ENCODE measurements around the gene OR5AU1. TPM values are rescaled to one million over a fixed set of nuclear protein-coding genes. Genes with fewer than 3 reads are reported as not detected.
A peak's percentile ranks its signal among the peaks of the same experiment; 100 is the strongest.

Gene OR5AU1
- total and polyA plus RNA-seq, 2 of the 13 experiments (the other 11 are each of a cell fraction or from before 2014, with no cell fraction given): not detected

DNA sequence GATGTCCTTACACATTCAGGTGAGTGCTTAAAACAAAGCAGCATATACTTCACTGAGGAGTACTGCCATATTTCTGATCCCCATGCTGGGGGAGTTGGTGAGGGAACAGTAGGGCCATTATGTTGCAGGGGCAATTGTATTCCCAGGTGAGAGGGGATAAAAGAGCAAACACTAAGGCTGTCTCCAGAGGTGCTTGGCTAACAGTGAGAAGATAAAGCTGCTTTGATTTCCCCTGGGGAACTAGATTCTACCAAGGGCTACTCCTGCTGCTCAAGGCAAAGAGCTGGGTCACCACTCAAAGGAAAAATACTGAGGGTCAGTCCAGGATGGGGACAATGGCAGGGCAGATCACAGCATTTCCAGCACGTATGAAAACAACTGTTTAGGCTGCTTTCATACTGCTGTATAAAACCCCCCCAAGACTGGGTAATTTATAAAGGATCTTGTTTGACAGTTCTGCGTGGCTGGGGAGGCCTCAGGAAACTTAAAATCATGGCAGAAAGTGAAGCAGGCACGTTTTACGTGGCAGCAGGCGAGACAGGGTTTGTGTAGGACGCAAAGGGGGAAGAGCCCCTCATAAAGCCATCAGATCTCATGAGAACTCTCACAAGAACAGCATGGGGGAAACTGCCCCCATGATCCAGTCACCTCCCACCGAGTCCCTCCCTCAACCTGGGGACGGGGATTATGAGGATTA is 47.8 kb upstream of the OR5AU1 start (continued):
- TF ChIP-seq, protein P1, sequence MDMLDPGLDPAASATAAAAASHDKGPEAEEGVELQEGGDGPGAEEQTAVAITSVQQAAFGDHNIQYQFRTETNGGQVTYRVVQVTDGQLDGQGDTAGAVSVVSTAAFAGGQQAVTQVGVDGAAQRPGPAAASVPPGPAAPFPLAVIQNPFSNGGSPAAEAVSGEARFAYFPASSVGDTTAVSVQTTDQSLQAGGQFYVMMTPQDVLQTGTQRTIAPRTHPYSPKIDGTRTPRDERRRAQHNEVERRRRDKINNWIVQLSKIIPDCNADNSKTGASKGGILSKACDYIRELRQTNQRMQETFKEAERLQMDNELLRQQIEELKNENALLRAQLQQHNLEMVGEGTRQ (IDR thresholded peaks at IDR 0.05; ENCODE audit: low read depth, low read length): no peak
- TF ChIP-seq, protein P1 (CRISPR knock-in tag; IDR thresholded peaks at IDR 0.05; ENCODE audit: borderline replicate concordance): no peak
- no peak for TF ChIP-seq CBX2 (IDR thresholded peaks at IDR 0.05; ENCODE audit: low read depth, low read length)
- TF ChIP-seq CBX2 (CRISPR knock-in tag; IDR thresholded peaks at IDR 0.05; ENCODE audit: low read depth): no peak
- 0 out of 2 replicates have a peak, but pooled peaks have one; percentile 53 for TF ChIP-seq ZNF556 (CRISPR knock-in tag; IDR thresholded peaks at IDR 0.05; ENCODE audit: borderline replicate concordance)
- no peak for TF ChIP-seq GPN1 (CRISPR knock-in tag; IDR thresholded peaks at IDR 0.05; ENCODE audit: borderline replicate concordance)
- TF ChIP-seq NFIB (CRISPR knock-in tag; IDR thresholded peaks at IDR 0.05; ENCODE audit: borderline replicate concordance): no peak
- no peak for TF ChIP-seq CEBPB (IDR thresholded peaks at IDR 0.05; ENCODE audit: borderline replicate concordance, low read depth, low read length)
- TF ChIP-seq SMAD1 (CRISPR knock-in tag; IDR thresholded peaks at IDR 0.05; ENCODE audit: borderline replicate concordance, low read depth): no peak
- TF ChIP-seq ATF1 (CRISPR knock-in tag; IDR thresholded peaks at IDR 0.05): no peak
- TF ChIP-seq ZNF138 (CRISPR knock-in tag; IDR thresholded peaks at IDR 0.05; ENCODE audit: low read depth): 0 out of 2 replicates have a peak, but pooled peaks have one; percentile 50
- no peak for TF ChIP-seq CSRNP1 (CRISPR knock-in tag; IDR thresholded peaks at IDR 0.05)
- no peak for TF ChIP-seq RNF2 (conservative IDR thresholded peaks at IDR 0.05; ENCODE audit: low read depth)
- no peak for TF ChIP-seq ZNF780A (CRISPR knock-in tag; IDR thresholded peaks at IDR 0.05)
- TF ChIP-seq REXO4 (CRISPR knock-in tag; IDR thresholded peaks at IDR 0.05; ENCODE audit: borderline replicate concordance): 0 out of 2 replicates have a peak, but pooled peaks have one; percentile 29
- peak; percentile 70; the same call in 1 of the 2 replicates for TF ChIP-seq ZNF772 (CRISPR knock-in tag; IDR thresholded peaks at IDR 0.05)
- peak; percentile 11; the same call in 1 of the 2 replicates for TF ChIP-seq MIER3 (CRISPR knock-in tag; IDR thresholded peaks at IDR 0.05; ENCODE audit: borderline replicate concordance)
- TF ChIP-seq CCAR2 (optimal IDR thresholded peaks at IDR 0.05; ENCODE audit: low read depth, low read length): no peak
- TF ChIP-seq FOXP1 (IDR thresholded peaks at IDR 0.05): no peak
- TF ChIP-seq FOXP1 (CRISPR knock-in tag; IDR thresholded peaks at IDR 0.05): no peak
- TF ChIP-seq ESRRA (CRISPR knock-in tag; IDR thresholded peaks at IDR 0.05; ENCODE audit: low read depth): no peak
- TF ChIP-seq ZFP41 (CRISPR knock-in tag; IDR thresholded peaks at IDR 0.05; ENCODE audit: borderline replicate concordance): no peak
- TF ChIP-seq TMF1 (CRISPR knock-in tag; IDR thresholded peaks at IDR 0.05; ENCODE audit: low read depth): no peak
- TF ChIP-seq YY1 (IDR thresholded peaks at IDR 0.05; ENCODE audit: insufficient read depth, insufficient replicate concordance, low read depth, low read length): no peak
- no peak for TF ChIP-seq ZNF678 (CRISPR knock-in tag; IDR thresholded peaks at IDR 0.05)
- TF ChIP-seq ZNF879 (CRISPR knock-in tag; IDR thresholded peaks at IDR 0.05): no peak
- no peak for TF ChIP-seq ZNF550 (CRISPR knock-in tag; IDR thresholded peaks at IDR 0.05; ENCODE audit: borderline replicate concordance)
